H1 (cell line): ENCODE data around the gene THRB. TPM values are rescaled to one million over a fixed set of nuclear protein-coding genes. Genes with fewer than 3 reads are reported as not detected.

ENCODE experiments used
- ASH2L ChIP-seq: fragments of 200-600, 300-600 bp; sonication (generic); IDR thresholded peaks from one replicate; pipeline ENCODE4 v1.7.1; 2017; ENCODE audit warnings: low read length
- EP300 ChIP-seq, 2 experiments: IDR thresholded peaks; 1 replicate in 1 of 2; 2 replicates in 1 of 2; pipeline ENCODE4 v1.6.1; 2011 to 2012; ENCODE audit warnings: low read depth in 2 of 2, low read length in 2 of 2, mild to moderate bottlenecking in 2 of 2, borderline replicate concordance in 1 of 2, inconsistent platforms in 1 of 2, moderate library complexity in 1 of 2
- GTF2F1 ChIP-seq: IDR thresholded peaks from 2 replicates; pipeline ENCODE4 v1.6.1; 2012; ENCODE audit warnings: low read depth, low read length, improper control_type of control experiment, borderline replicate concordance
- JUND ChIP-seq: IDR thresholded peaks from 2 replicates; pipeline ENCODE4 v1.6.1; 2011; ENCODE audit warnings: mild to moderate bottlenecking, improper control_type of control experiment, low read length
- RFX5 ChIP-seq: IDR thresholded peaks from 2 replicates; pipeline ENCODE4 v1.6.1; 2011; ENCODE audit warnings: low read depth, low read length, improper control_type of control experiment, borderline replicate concordance
- YY1 ChIP-seq: IDR thresholded peaks from 2 replicates; pipeline ENCODE4 v1.6.1; 2011; ENCODE audit warnings: low read depth, mild to moderate bottlenecking, low read length
- polyA plus RNA-seq, 7 experiments: library from polyadenylated mRNA; depleted of rRNA in 3 of 7; stranded (reverse) in 5 of 7; unstranded in 2 of 7; fragments of >200 nt in 5 of 7; fragments of 200-250 nt in 2 of 7; gene quantifications; 1 replicate in 5 of 7; 2 replicates in 1 of 7; 4 replicates in 1 of 7; pipeline versions ENCODE4 v1.2.1 to v1.2.3, GENCODE V29; 2011 to 2013; ENCODE audit warnings: missing spikeins in 2 of 7, mixed read lengths in 2 of 7
- total RNA-seq: library from RNA; stranded (reverse); fragmentation: NEBNext Ultra II Directional; extraction: Animal tissue kit (Norgen Biotek cat#: 25700); gene quantifications from 2 replicates; pipeline ENCODE4 v1.2.1, GENCODE V29; 2021

Gene THRB
- total and polyA plus RNA-seq, 2 of the 8 experiments (the other 6 are each of a cell fraction or from before 2014, with no cell fraction given): 0.98 to 3.9 TPM

DNA sequence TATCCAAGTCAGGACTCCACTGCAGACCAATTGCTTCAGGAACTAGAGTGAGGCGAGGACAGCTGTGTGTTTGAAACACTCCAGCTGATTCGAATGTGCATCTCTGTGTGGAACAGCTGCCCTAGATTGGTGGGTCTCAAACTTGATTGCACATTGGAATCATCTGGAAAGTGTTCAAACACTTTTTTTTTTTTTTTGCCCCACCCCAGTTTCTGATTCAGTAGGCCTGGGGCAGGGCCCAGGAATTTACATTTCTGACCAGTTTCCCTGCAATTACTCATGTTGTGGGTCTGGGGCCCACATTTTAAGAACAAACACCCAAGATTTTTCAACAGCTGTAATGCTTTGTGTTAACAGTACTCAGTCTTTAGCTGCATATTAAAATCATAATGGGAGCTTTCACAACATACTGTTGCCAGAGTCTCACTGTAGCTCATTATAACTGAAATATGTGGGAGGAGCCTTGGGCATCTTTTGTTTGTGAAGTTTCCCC lies 392.9 kb downstream of the THRB start (continued):
- no peak for TF ChIP-seq RFX5
- no peak for TF ChIP-seq GTF2F1
- no peak for TF ChIP-seq ASH2L
- TF ChIP-seq EP300 (IDR thresholded peaks at IDR 0.05; ENCODE audit: borderline replicate concordance in 1 of 2, low read depth in 2 of 2, low read length in 2 of 2): no peak
- TF ChIP-seq JUND: no peak
- no peak for TF ChIP-seq YY1
